ENCODE data around the gene SLC25A19.

The SLC25A19 gene

GRCh38 chr17:75319904-75320691, 30.9 kb upstream of the SLC25A19 start:
- TF ChIP-seq TCF4 (CRISPR knock-in tag; IDR thresholded peaks at IDR 0.05; ENCODE audit: borderline replicate concordance) (no peak), ZNF565 (CRISPR knock-in tag; conservative IDR thresholded peaks at IDR 0.05; ENCODE audit: low read depth) (no peak), BACH2 (CRISPR knock-in tag; IDR thresholded peaks at IDR 0.05; ENCODE audit: borderline replicate concordance) (no peak), SNAI2 (CRISPR knock-in tag; IDR thresholded peaks at IDR 0.05) (no peak), ARNTL (CRISPR knock-in tag; IDR thresholded peaks at IDR 0.05; ENCODE audit: borderline replicate concordance, low read depth) (no peak), CSRNP3 (CRISPR knock-in tag; IDR thresholded peaks at IDR 0.05) (no peak), CSDC2 (CRISPR knock-in tag; IDR thresholded peaks at IDR 0.05) (no peak), ZFP30 (CRISPR knock-in tag; IDR thresholded peaks at IDR 0.05) (no peak), POU6F1 (CRISPR knock-in tag; IDR thresholded peaks at IDR 0.05; ENCODE audit: borderline replicate concordance, low read depth) (no peak), ISL1 (CRISPR knock-in tag; IDR thresholded peaks at IDR 0.05) (no peak), ZNF70 (CRISPR knock-in tag; IDR thresholded peaks at IDR 0.05) (no peak)
- ATAC-seq: peak; percentile 55

GRCh38 chr17:75318615-75319222, 29.5 kb upstream of the SLC25A19 start:
- TF ChIP-seq RARB (CRISPR knock-in tag; IDR thresholded peaks at IDR 0.05) (no peak), ZFP3 (CRISPR knock-in tag; IDR thresholded peaks at IDR 0.05) (no peak), BACH2 (CRISPR knock-in tag; IDR thresholded peaks at IDR 0.05; ENCODE audit: borderline replicate concordance) (no peak), ZC3H10 (CRISPR knock-in tag; IDR thresholded peaks at IDR 0.05) (no peak), ESRRG (CRISPR knock-in tag; IDR thresholded peaks at IDR 0.05) (no peak), TCF4 (CRISPR knock-in tag; IDR thresholded peaks at IDR 0.05; ENCODE audit: borderline replicate concordance) (no peak)
- ATAC-seq: no peak

GRCh38 chr17:75318211-75318610, 29.0 kb upstream of the SLC25A19 start:
- ATAC-seq: no peak
- TF ChIP-seq BACH2 (CRISPR knock-in tag; IDR thresholded peaks at IDR 0.05; ENCODE audit: borderline replicate concordance) (no peak), TOX (CRISPR knock-in tag; IDR thresholded peaks at IDR 0.05; ENCODE audit: borderline replicate concordance) (no peak), ESRRG (CRISPR knock-in tag; IDR thresholded peaks at IDR 0.05) (no peak), SNAI2 (CRISPR knock-in tag; IDR thresholded peaks at IDR 0.05) (no peak), ZFP3 (CRISPR knock-in tag; IDR thresholded peaks at IDR 0.05) (no peak), GLIS3 (CRISPR knock-in tag; IDR thresholded peaks at IDR 0.05) (no peak), ISL1 (CRISPR knock-in tag; IDR thresholded peaks at IDR 0.05) (no peak), POU6F1 (CRISPR knock-in tag; IDR thresholded peaks at IDR 0.05; ENCODE audit: borderline replicate concordance, low read depth) (no peak), TCF4 (CRISPR knock-in tag; IDR thresholded peaks at IDR 0.05; ENCODE audit: borderline replicate concordance) (no peak), ZNF8 (CRISPR knock-in tag; IDR thresholded peaks at IDR 0.05) (no peak), ZC3H10 (CRISPR knock-in tag; IDR thresholded peaks at IDR 0.05) (no peak), ZFP30 (CRISPR knock-in tag; IDR thresholded peaks at IDR 0.05) (no peak), ZNF70 (CRISPR knock-in tag; IDR thresholded peaks at IDR 0.05) (no peak), CSDC2 (CRISPR knock-in tag; IDR thresholded peaks at IDR 0.05) (no peak), PATZ1 (CRISPR knock-in tag; IDR thresholded peaks at IDR 0.05; ENCODE audit: borderline replicate concordance) (no peak), CREB5 (CRISPR knock-in tag; IDR thresholded peaks at IDR 0.05; ENCODE audit: low read depth) (no peak), ZNF565 (CRISPR knock-in tag; conservative IDR thresholded peaks at IDR 0.05; ENCODE audit: low read depth) (no peak), RARB (CRISPR knock-in tag; IDR thresholded peaks at IDR 0.05) (no peak), ARNTL (CRISPR knock-in tag; IDR thresholded peaks at IDR 0.05; ENCODE audit: borderline replicate concordance, low read depth) (no peak)

Data from SK-N-SH treated with all-trans-retinoic acid at 6 μM for 48 hours (cell line).